Muscle layer of colon (tissue), 2 donors: Measurements from ENCODE around the gene FNDC3B.

ENCODE experiments used
- H3K27ac ChIP-seq: one replicate; pipeline ENCODE4 v1.7.0; 2013; ENCODE audit warnings: low read depth, mild to moderate bottlenecking, low read length, moderate library complexity
- H3K27me3 ChIP-seq, 2 donors: one replicate each; pipeline ENCODE4 v1.7.0; 2013; ENCODE audit warnings: low read length in 2 of 2, mild to moderate bottlenecking in 2 of 2; ENCODE audit not compliant: insufficient read depth in 2 of 2, control insufficient read depth in 1 of 2
- H3K36me3 ChIP-seq: one replicate; pipeline ENCODE4 v1.7.0; 2013; ENCODE audit warnings: mild to moderate bottlenecking, low read length; ENCODE audit not compliant: insufficient read depth
- H3K4me1 ChIP-seq: one replicate; pipeline ENCODE4 v1.7.0; 2013; ENCODE audit warnings: mild to moderate bottlenecking, low read length; ENCODE audit not compliant: insufficient read depth
- H3K4me3 ChIP-seq, 2 donors: one replicate each; pipeline ENCODE4 v1.7.0; 2013; ENCODE audit warnings: low read length in 2 of 2, low read depth in 1 of 2, mild to moderate bottlenecking in 1 of 2, moderate library complexity in 1 of 2
- H3K9ac ChIP-seq: one replicate; pipeline ENCODE4 v1.7.0; 2013; ENCODE audit warnings: low read length
- H3K9me3 ChIP-seq: one replicate; pipeline ENCODE4 v1.7.0; 2013; ENCODE audit warnings: mild to moderate bottlenecking, low read length
- donor health status: abdominal sarcoma.
- donor health status: Adenocarcinoma of cecum.

FNDC3B gene

GRCh38 chr3:172388412-172389078 lies 349.2 kb downstream of the FNDC3B start:
- H3K9ac ChIP-seq, result no peak overlapping the region

GRCh38 chr3:172390792-172391191 lies 351.4 kb downstream of the FNDC3B start:
- peaks cover 12% of the 10 kb centered on the region for H3K4me1 ChIP-seq
- no peak overlapping the region for H3K4me3 ChIP-seq
- no peaks in the 10 kb centered on the region for H3K36me3 ChIP-seq
- H3K9ac ChIP-seq, result no peak overlapping the region
- no peaks in the 10 kb centered on the region for H3K27me3 ChIP-seq
- H3K9me3 ChIP-seq, result no peaks in the 10 kb centered on the region
- no peak overlapping the region for H3K27ac ChIP-seq

More at GRCh38 chr3:172388412-172389078, 349.2 kb downstream of the FNDC3B start:
- no peaks in the 10 kb centered on the region for H3K9me3 ChIP-seq
- peaks cover 12% of the 10 kb centered on the region for H3K4me1 ChIP-seq
- H3K27ac ChIP-seq, result no peak overlapping the region
- no peak overlapping the region for H3K4me3 ChIP-seq
- no peaks in the 10 kb centered on the region for H3K36me3 ChIP-seq
- no peaks in the 10 kb centered on the region for H3K27me3 ChIP-seq

GRCh38 chr3:172391592-172392302 lies 352.4 kb downstream of the FNDC3B start:
- Histone ChIP-seq H3K4me3 (no peak overlapping the region), H3K27ac (no peak overlapping the region), H3K9ac (no peak overlapping the region), H3K9me3 (no peaks in the 10 kb centered on the region), H3K36me3 (no peaks in the 10 kb centered on the region), H3K27me3 (no peaks in the 10 kb centered on the region), H3K4me1 (peaks cover 12% of the 10 kb centered on the region)

- Histone ChIP-seq H3K27me3 (no peaks in the 10 kb centered on the region), H3K4me3 (no peak overlapping the region), H3K9ac (no peak overlapping the region), H3K9me3 (no peaks in the 10 kb centered on the region), H3K4me1 (peaks cover 12% of the 10 kb centered on the region), H3K36me3 (no peaks in the 10 kb centered on the region), H3K27ac (no peak overlapping the region)
Observed at GRCh38 chr3:172394692-172395091, 355.3 kb downstream of the FNDC3B start.

GRCh38 chr3:172396400-172396799 lies 357.0 kb downstream of the FNDC3B start:
- no peak overlapping the region for H3K9ac ChIP-seq
- H3K9me3 ChIP-seq, result no peaks in the 10 kb centered on the region
- H3K27ac ChIP-seq, result no peak overlapping the region
- H3K36me3 ChIP-seq, result no peaks in the 10 kb centered on the region
- no peaks in the 10 kb centered on the region for H3K27me3 ChIP-seq
- peaks cover 9% of the 10 kb centered on the region for H3K4me1 ChIP-seq
- no peak overlapping the region for H3K4me3 ChIP-seq

GRCh38 chr3:172397716-172398405 lies 358.5 kb downstream of the FNDC3B start:
- Histone ChIP-seq H3K27me3 (no peaks in the 10 kb centered on the region), H3K9me3 (no peaks in the 10 kb centered on the region), H3K4me1 (no peaks in the 10 kb centered on the region), H3K9ac (no peak overlapping the region), H3K27ac (no peak overlapping the region), H3K4me3 (no peak overlapping the region), H3K36me3 (no peaks in the 10 kb centered on the region)

GRCh38 chr3:172398484-172398883 lies 359.1 kb downstream of the FNDC3B start:
- Histone ChIP-seq H3K4me3 (no peak overlapping the region), H3K36me3 (no peaks in the 10 kb centered on the region), H3K9ac (no peak overlapping the region), H3K4me1 (no peaks in the 10 kb centered on the region), H3K27ac (no peak overlapping the region), H3K9me3 (no peaks in the 10 kb centered on the region), H3K27me3 (no peaks in the 10 kb centered on the region)

GRCh38 chr3:172402090-172402489 lies 362.7 kb downstream of the FNDC3B start:
- H3K4me1 ChIP-seq, result no peaks in the 10 kb centered on the region
- no peaks in the 10 kb centered on the region for H3K9me3 ChIP-seq
- H3K27ac ChIP-seq, result no peak overlapping the region
- no peaks in the 10 kb centered on the region for H3K36me3 ChIP-seq
- H3K9ac ChIP-seq, result no peak overlapping the region
- H3K27me3 ChIP-seq, result no peaks in the 10 kb centered on the region
- H3K4me3 ChIP-seq, result no peak overlapping the region

GRCh38 chr3:172402892-172403643 lies 363.7 kb downstream of the FNDC3B start:
- Histone ChIP-seq H3K4me1 (no peaks in the 10 kb centered on the region), H3K4me3 (no peak overlapping the region), H3K27ac (no peak overlapping the region), H3K9me3 (no peaks in the 10 kb centered on the region), H3K9ac (no peak overlapping the region), H3K36me3 (no peaks in the 10 kb centered on the region), H3K27me3 (no peaks in the 10 kb centered on the region)

- Histone ChIP-seq H3K9ac (no peak overlapping the region), H3K4me1 (no peaks in the 10 kb centered on the region), H3K27me3 (no peaks in the 10 kb centered on the region), H3K27ac (no peak overlapping the region), H3K4me3 (no peak overlapping the region), H3K36me3 (no peaks in the 10 kb centered on the region), H3K9me3 (no peaks in the 10 kb centered on the region)
Observed at GRCh38 chr3:172404237-172404962, 365.0 kb downstream of the FNDC3B start.

- H3K36me3 ChIP-seq, result no peaks in the 10 kb centered on the region
- no peaks in the 10 kb centered on the region for H3K4me1 ChIP-seq
- no peak overlapping the region for H3K4me3 ChIP-seq
- H3K9ac ChIP-seq, result no peak overlapping the region
- no peaks in the 10 kb centered on the region for H3K27me3 ChIP-seq
- no peak overlapping the region for H3K27ac ChIP-seq
- no peaks in the 10 kb centered on the region for H3K9me3 ChIP-seq
Observed at GRCh38 chr3:172405914-172406313, 366.5 kb downstream of the FNDC3B start.
